Measurements from ENCODE around the gene MAPT. TPM values are rescaled to one million over a fixed set of nuclear protein-coding genes. Genes with fewer than 3 reads are reported as not detected.

Gene MAPT
- total RNA-seq, 1 donor from 2014 or later, result 0.28 TPM

GRCh38 chr17:45902892-45903346 is 8.6 kb downstream of the MAPT start:
- DNase-seq (ENCODE audit: low spot score), result no peak
- peaks cover 1% of the 10 kb centered on the region for H3K27me3 Mint-ChIP-seq (ENCODE audit: unreplicated experiment)
- H3K36me3 Mint-ChIP-seq (ENCODE audit: low read depth, unreplicated experiment), result no peaks in the 10 kb centered on the region
- H3K4me3 Mint-ChIP-seq (ENCODE audit: unreplicated experiment), result no peak overlapping the region
- TF ChIP-seq CTCF (IDR thresholded peaks at IDR 0.05; ENCODE audit: unreplicated experiment), result no peak
- H3K4me1 Mint-ChIP-seq (ENCODE audit: unreplicated experiment), result peaks cover 3% of the 10 kb centered on the region
- H3K27ac Mint-ChIP-seq (ENCODE audit: unreplicated experiment), result no peak overlapping the region
- H3K9me3 Mint-ChIP-seq (ENCODE audit: unreplicated experiment), result no peaks in the 10 kb centered on the region

GRCh38 chr17:45904866-45905265 is 10.5 kb downstream of the MAPT start:
- TF ChIP-seq CTCF (IDR thresholded peaks at IDR 0.05; ENCODE audit: unreplicated experiment), result no peak
- H3K4me3 Mint-ChIP-seq (ENCODE audit: unreplicated experiment), result no peak overlapping the region
- H3K36me3 Mint-ChIP-seq (ENCODE audit: low read depth, unreplicated experiment), result no peaks in the 10 kb centered on the region
- no peak for DNase-seq (ENCODE audit: low spot score)
- H3K9me3 Mint-ChIP-seq (ENCODE audit: unreplicated experiment), result no peaks in the 10 kb centered on the region
- no peak overlapping the region for H3K27ac Mint-ChIP-seq (ENCODE audit: unreplicated experiment)
- peaks cover 3% of the 10 kb centered on the region for H3K4me1 Mint-ChIP-seq (ENCODE audit: unreplicated experiment)
- H3K27me3 Mint-ChIP-seq (ENCODE audit: unreplicated experiment), result peaks cover 3% of the 10 kb centered on the region

GRCh38 chr17:45905814-45906213 is 11.5 kb downstream of the MAPT start:
- TF ChIP-seq CTCF (IDR thresholded peaks at IDR 0.05; ENCODE audit: unreplicated experiment), result no peak
- no peak for DNase-seq (ENCODE audit: low spot score)
- no peaks in the 10 kb centered on the region for H3K36me3 Mint-ChIP-seq (ENCODE audit: low read depth, unreplicated experiment)
- peaks cover 3% of the 10 kb centered on the region for H3K27me3 Mint-ChIP-seq (ENCODE audit: unreplicated experiment)
- H3K9me3 Mint-ChIP-seq (ENCODE audit: unreplicated experiment), result no peaks in the 10 kb centered on the region
- H3K4me3 Mint-ChIP-seq (ENCODE audit: unreplicated experiment), result no peak overlapping the region
- H3K4me1 Mint-ChIP-seq (ENCODE audit: unreplicated experiment), result peaks cover 3% of the 10 kb centered on the region
- H3K27ac Mint-ChIP-seq (ENCODE audit: unreplicated experiment), result no peak overlapping the region

GRCh38 chr17:45906237-45906636 is 11.9 kb downstream of the MAPT start:
- Mint-ChIP-seq H3K36me3 (ENCODE audit: low read depth, unreplicated experiment) (no peaks in the 10 kb centered on the region), H3K9me3 (ENCODE audit: unreplicated experiment) (no peaks in the 10 kb centered on the region), H3K27me3 (ENCODE audit: unreplicated experiment) (peaks cover 3% of the 10 kb centered on the region), H3K4me1 (ENCODE audit: unreplicated experiment) (peaks cover 3% of the 10 kb centered on the region), H3K27ac (ENCODE audit: unreplicated experiment) (no peak overlapping the region), H3K4me3 (ENCODE audit: unreplicated experiment) (no peak overlapping the region)
- no peak for TF ChIP-seq CTCF (IDR thresholded peaks at IDR 0.05; ENCODE audit: unreplicated experiment)
- no peak for DNase-seq (ENCODE audit: low spot score)

GRCh38 chr17:45906927-45907622 is 12.7 kb downstream of the MAPT start:
- H3K4me3 Mint-ChIP-seq (ENCODE audit: unreplicated experiment), result no peak overlapping the region
- peaks cover 3% of the 10 kb centered on the region for H3K27me3 Mint-ChIP-seq (ENCODE audit: unreplicated experiment)
- no peak for TF ChIP-seq CTCF (IDR thresholded peaks at IDR 0.05; ENCODE audit: unreplicated experiment)
- DNase-seq (ENCODE audit: low spot score), result no peak
- H3K4me1 Mint-ChIP-seq (ENCODE audit: unreplicated experiment), result peaks cover 3% of the 10 kb centered on the region
- H3K9me3 Mint-ChIP-seq (ENCODE audit: unreplicated experiment), result no peaks in the 10 kb centered on the region
- peaks cover 1% of the 10 kb centered on the region for H3K36me3 Mint-ChIP-seq (ENCODE audit: low read depth, unreplicated experiment)
- H3K27ac Mint-ChIP-seq (ENCODE audit: unreplicated experiment), result no peak overlapping the region
